Measurements from ENCODE around the gene CD5L. TPM values are rescaled to one million over a fixed set of nuclear protein-coding genes. Genes with fewer than 3 reads are reported as not detected.

Gene CD5L
- total RNA-seq, 1 experiment from 2014 or later, result not detected

DNA sequence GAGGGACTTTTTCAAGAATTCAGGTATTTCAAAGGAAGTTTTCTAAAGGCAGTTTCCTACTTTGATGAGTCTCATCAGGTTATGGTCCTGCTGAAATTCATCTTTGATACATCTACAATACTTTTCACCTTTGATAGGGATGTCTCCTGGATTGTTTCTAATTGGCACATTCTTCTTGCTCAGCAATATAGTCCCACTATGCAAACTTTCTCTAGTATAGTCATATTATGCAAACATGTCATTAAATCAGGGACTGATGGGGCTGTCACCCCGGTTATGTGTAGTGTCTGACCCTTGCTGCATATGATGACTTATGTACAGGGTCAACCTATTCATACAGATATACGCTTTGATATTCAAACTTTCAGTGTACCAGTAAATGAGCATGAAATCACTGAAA, 21.3 kb downstream of the CD5L start (continued):
- TF ChIP-seq YY1 (IDR thresholded peaks at IDR 0.05; ENCODE audit: extremely low read depth, insufficient replicate concordance, low read depth, low read length), result no peak
- TF ChIP-seq ELF1 (IDR thresholded peaks at IDR 0.05; ENCODE audit: borderline replicate concordance, low read depth), result no peak

DNA sequence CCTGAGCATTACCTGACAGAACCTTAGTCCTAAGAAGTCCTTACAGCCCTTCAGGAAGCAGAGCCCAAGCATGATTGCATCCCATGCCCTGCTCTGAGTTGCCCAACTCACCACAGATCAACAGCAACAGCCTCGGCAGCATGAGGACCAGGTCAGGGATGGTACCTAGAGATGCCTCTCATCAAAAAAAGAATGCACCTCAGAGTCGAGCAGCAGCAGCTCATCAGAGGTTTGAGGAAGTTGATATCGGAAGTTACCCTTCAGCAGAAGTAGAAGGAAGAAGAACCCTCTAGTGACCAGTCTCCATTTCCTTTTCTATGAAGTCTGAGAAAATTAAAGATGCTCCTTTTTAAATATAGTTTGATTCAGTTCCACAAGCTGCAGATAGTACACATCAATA, 21.7 kb downstream of the CD5L start, which contains the start of gene FCRL1:
FCRL1 (minus strand) TSS at position 225 of the 400 bp plus-strand sequence; CDS start at position 142, 83 bp downstream.
- no peak within 1 kb of the TSS for H3K9ac ChIP-seq (ENCODE audit: low read length)
- H3K4me3 ChIP-seq (replicated peaks in 1 of 2; ENCODE audit: low read depth in 1 of 2, low read length in 2 of 2), result no peak within 1 kb of the TSS
- CTCF ChIA-PET, result no interaction called here
- ATAC-seq (no peak), DNase-seq (ENCODE audit: low read depth, low spot score) (no peak)
- H3K36me3 ChIP-seq (ENCODE audit: control insufficient read depth in 1 of 2, insufficient read depth in 2 of 2, low read length in 2 of 2), result no peaks in the 10 kb centered on the region
- no TSS peak for BruUV-seq (replicated peaks)
- no peaks in the 10 kb centered on the region for H4K20me1 ChIP-seq (ENCODE audit: insufficient read depth)
- peaks cover 29% of the 10 kb centered on the region for H3K27me3 ChIP-seq (ENCODE audit: insufficient read depth, low read length)
- H3K9me3 ChIP-seq (ENCODE audit: control insufficient read depth in 1 of 2, insufficient read depth in 1 of 2, low read depth in 1 of 2, low read length in 2 of 2), result no peaks in the 10 kb centered on the region
- H2AFZ ChIP-seq (ENCODE audit: low read depth, low read length, poor library complexity, severe bottlenecking), result no peak within 1 kb of the TSS
- POLR2A ChIA-PET, result no interaction called here
- no peaks in the 10 kb centered on the region for H3K4me1 ChIP-seq (ENCODE audit: control insufficient read depth in 1 of 2, insufficient read depth in 2 of 2, low read length in 2 of 2)
- H3K9me2 ChIP-seq (ENCODE audit: insufficient read depth), result no peaks in the 10 kb centered on the region
- intact Hi-C loops (cut with micrococcal nuclease), result no loop called here
- TF ChIP-seq FOSL1 (IDR thresholded peaks at IDR 0.05; ENCODE audit: low read depth) (no peak), POLR2A (IDR thresholded peaks at IDR 0.05; ENCODE audit: borderline replicate concordance, extremely low read depth, insufficient read depth, insufficient read length) (no peak), EZH2phosphoT487 (IDR thresholded peaks at IDR 0.05; ENCODE audit: borderline replicate concordance) (no peak), CEBPB (IDR thresholded peaks at IDR 0.05; ENCODE audit: low read depth) (no peak), SRF (IDR thresholded peaks at IDR 0.05; ENCODE audit: low read depth) (no peak), RAD21 (IDR thresholded peaks at IDR 0.05; ENCODE audit: low read depth) (no peak), ZNF274 (IDR thresholded peaks at IDR 0.05; ENCODE audit: low read depth, low read length) (no peak)
- TF ChIP-seq, protein P1, sequence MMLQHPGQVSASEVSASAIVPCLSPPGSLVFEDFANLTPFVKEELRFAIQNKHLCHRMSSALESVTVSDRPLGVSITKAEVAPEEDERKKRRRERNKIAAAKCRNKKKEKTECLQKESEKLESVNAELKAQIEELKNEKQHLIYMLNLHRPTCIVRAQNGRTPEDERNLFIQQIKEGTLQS (IDR thresholded peaks at IDR 0.05), result no peak
- TF ChIP-seq, protein P2, sequence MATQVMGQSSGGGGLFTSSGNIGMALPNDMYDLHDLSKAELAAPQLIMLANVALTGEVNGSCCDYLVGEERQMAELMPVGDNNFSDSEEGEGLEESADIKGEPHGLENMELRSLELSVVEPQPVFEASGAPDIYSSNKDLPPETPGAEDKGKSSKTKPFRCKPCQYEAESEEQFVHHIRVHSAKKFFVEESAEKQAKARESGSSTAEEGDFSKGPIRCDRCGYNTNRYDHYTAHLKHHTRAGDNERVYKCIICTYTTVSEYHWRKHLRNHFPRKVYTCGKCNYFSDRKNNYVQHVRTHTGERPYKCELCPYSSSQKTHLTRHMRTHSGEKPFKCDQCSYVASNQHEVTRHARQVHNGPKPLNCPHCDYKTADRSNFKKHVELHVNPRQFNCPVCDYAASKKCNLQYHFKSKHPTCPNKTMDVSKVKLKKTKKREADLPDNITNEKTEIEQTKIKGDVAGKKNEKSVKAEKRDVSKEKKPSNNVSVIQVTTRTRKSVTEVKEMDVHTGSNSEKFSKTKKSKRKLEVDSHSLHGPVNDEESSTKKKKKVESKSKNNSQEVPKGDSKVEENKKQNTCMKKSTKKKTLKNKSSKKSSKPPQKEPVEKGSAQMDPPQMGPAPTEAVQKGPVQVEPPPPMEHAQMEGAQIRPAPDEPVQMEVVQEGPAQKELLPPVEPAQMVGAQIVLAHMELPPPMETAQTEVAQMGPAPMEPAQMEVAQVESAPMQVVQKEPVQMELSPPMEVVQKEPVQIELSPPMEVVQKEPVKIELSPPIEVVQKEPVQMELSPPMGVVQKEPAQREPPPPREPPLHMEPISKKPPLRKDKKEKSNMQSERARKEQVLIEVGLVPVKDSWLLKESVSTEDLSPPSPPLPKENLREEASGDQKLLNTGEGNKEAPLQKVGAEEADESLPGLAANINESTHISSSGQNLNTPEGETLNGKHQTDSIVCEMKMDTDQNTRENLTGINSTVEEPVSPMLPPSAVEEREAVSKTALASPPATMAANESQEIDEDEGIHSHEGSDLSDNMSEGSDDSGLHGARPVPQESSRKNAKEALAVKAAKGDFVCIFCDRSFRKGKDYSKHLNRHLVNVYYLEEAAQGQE (IDR thresholded peaks at IDR 0.05; ENCODE audit: low read depth), result no peak
- no peak within 1 kb of the TSS for H3K4me2 ChIP-seq (ENCODE audit: low read length)
- RAD21 ChIA-PET (ENCODE audit: low non-redundant PET in 1 of 2, low total read pairs in 2 of 2, uncharacterized antibody in 2 of 2, unreplicated experiment in 2 of 2), result no interaction called here
- H3K27ac ChIP-seq (ENCODE audit: low read depth, low read length), result no peak within 1 kb of the TSS
- H3K79me2 ChIP-seq (ENCODE audit: insufficient read depth, low read length), result no peaks in the 10 kb centered on the region

All from HCT116 (cell line).